K562 (cell line): ENCODE measurements around the gene PFAS. TPM values are rescaled to one million over a fixed set of nuclear protein-coding genes. Genes with fewer than 3 reads are reported as not detected.
A peak's percentile ranks its signal among the peaks of the same experiment; 100 is the strongest.

Source experiments
- BDP1 ChIP-seq: IDR thresholded peaks from 3 replicates; pipeline ENCODE4 v1.6.1; 2011; ENCODE audit not compliant: insufficient read length, insufficient read depth
- CBFA2T2 ChIP-seq: fragments of 450-650 bp; conservative IDR thresholded peaks from 2 replicates; pipeline ENCODE4 v1.6.1; 2017; ENCODE audit warnings: mild to moderate bottlenecking
- FOXA3 ChIP-seq, 2 experiments: fragments of 450-650 bp in 1 of 2; sonication (generic) in 1 of 2; formaldehyde crosslinking; IDR thresholded peaks in 1 of 2; conservative IDR thresholded peaks in 1 of 2; 2 replicates each; pipeline versions ENCODE4 v1.4.0 to v1.8.0; 2020 to 2022; ENCODE audit warnings: mild to moderate bottlenecking in 2 of 2, missing genetic modification reagents in 1 of 2
- HDAC6 ChIP-seq: IDR thresholded peaks from 2 replicates; pipeline ENCODE4 v1.6.1; 2012; ENCODE audit warnings: low read depth, mild to moderate bottlenecking, control low read depth, inconsistent platforms, low read length, moderate library complexity
- MED1 ChIP-seq: sonication (generic); formaldehyde crosslinking; IDR thresholded peaks from 2 replicates; pipeline ENCODE4 v1.8.1; 2023; ENCODE audit warnings: missing genetic modification reagents, borderline replicate concordance
- PTRF ChIP-seq: fragments of 450-650 bp; IDR thresholded peaks from 2 replicates; pipeline ENCODE4 v1.6.1; 2016; ENCODE audit warnings: mild to moderate bottlenecking, missing genetic modification characterization, missing compliant biosample characterization
- RB1 ChIP-seq: fragments of 450-650 bp; IDR thresholded peaks from 2 replicates; pipeline ENCODE4 v1.6.1; 2017; ENCODE audit warnings: low read depth, mild to moderate bottlenecking
- RBM25 ChIP-seq: fragments of 200-400 bp; formaldehyde crosslinking; IDR thresholded peaks from 2 replicates; pipeline ENCODE4 v1.6.1; 2018; ENCODE audit warnings: low read length, low read depth, moderate library complexity; ENCODE audit not compliant: severe bottlenecking
- SIX5 ChIP-seq, 2 experiments: IDR thresholded peaks; 2 replicates each; pipeline ENCODE4 v1.6.1; 2011; ENCODE audit warnings: low read length in 2 of 2, borderline replicate concordance in 1 of 2, low read depth in 1 of 2, mild to moderate bottlenecking in 1 of 2, moderate library complexity in 1 of 2; ENCODE audit not compliant: insufficient read depth in 1 of 2
- TAF15 ChIP-seq: fragments of 200-400 bp; formaldehyde crosslinking; IDR thresholded peaks from 2 replicates; pipeline ENCODE4 v1.6.1; 2017; ENCODE audit warnings: mild to moderate bottlenecking, low read depth, low read length, moderate library complexity
- U2AF1 ChIP-seq: fragments of 200-400 bp; formaldehyde crosslinking; optimal IDR thresholded peaks from 2 replicates; pipeline ENCODE3; 2017; ENCODE audit warnings: mild to moderate bottlenecking, low read depth, low read length, moderate library complexity
- USF1 ChIP-seq: sonication (generic); formaldehyde crosslinking; IDR thresholded peaks from 2 replicates; pipeline ENCODE4 v1.9.0; 2022; ENCODE audit warnings: mild to moderate bottlenecking, missing genetic modification reagents
- ZNF174 ChIP-seq: fragments of 250-450 bp; sonication (Bioruptor Pico); IDR thresholded peaks from 2 replicates; pipeline ENCODE4 v1.4.0; 2020; ENCODE audit warnings: mild to moderate bottlenecking
- polyA plus RNA-seq, 8 experiments: library from polyadenylated mRNA; depleted of rRNA in 4 of 8; stranded (reverse) in 5 of 8; unstranded in 3 of 8; fragments of >200 nt; fragmentation: Nextera tagmentation in 2 of 8; fragmentation: Illumina TruSeq in 1 of 8; extraction: Ambion mirVana in 2 of 8; extraction: Trizol in 1 of 8; gene quantifications; 2 replicates each; pipeline versions ENCODE4 v1.2.1 to v1.2.3, GENCODE V29; 2011 to 2014; ENCODE audit warnings: inconsistent platforms in 1 of 8, missing spikeins in 1 of 8
- total RNA-seq, 7 experiments: library from RNA; depleted of rRNA in 6 of 7; stranded (reverse); fragments of >200 nt in 6 of 7; fragmentation: Illumina TruSeq in 2 of 7; extraction: Trizol in 2 of 7; gene quantifications; 2 replicates each; pipeline versions ENCODE4 v1.2.1 to v1.2.3, GENCODE V29; 2011 to 2021; ENCODE audit warnings: low replicate concordance in 1 of 7

Gene PFAS
- total and polyA plus RNA-seq, 9 of the 15 experiments (the other 6 are each of a cell fraction or from before 2014, with no cell fraction given) = 11.6 to 131 (median 43.9) TPM

- TF ChIP-seq ZNF174 (CRISPR knock-in tag) = no peak
- no peak for TF ChIP-seq USF1 (CRISPR knock-in tag)
- no peak for TF ChIP-seq TAF15
- TF ChIP-seq BDP1 = peak; percentile 58
- no peak for TF ChIP-seq RBM25
- TF ChIP-seq RB1 = no peak
- TF ChIP-seq MED1 (CRISPR knock-in tag) = no peak
- TF ChIP-seq HDAC6 = no peak
- no peak for TF ChIP-seq CBFA2T2
- TF ChIP-seq SIX5 (IDR thresholded peaks at IDR 0.05; ENCODE audit: borderline replicate concordance in 1 of 2, insufficient read depth in 1 of 2, low read depth in 1 of 2, low read length in 2 of 2) = no peak
- TF ChIP-seq PTRF (tag) = no peak
- peak in 1 of 2 experiments; percentile 60; a peak in 1 of 4 replicates for TF ChIP-seq FOXA3 (CRISPR knock-in tag; conservative IDR thresholded peaks at IDR 0.05 in 1 of 2, IDR thresholded peaks at IDR 0.05 in 1 of 2)
- TF ChIP-seq U2AF1 = no peak
Measured at GRCh38 chr17:8225813-8226535, 23.1 kb upstream of the PFAS start (continued).
